B cell (primary cell): ENCODE results near the gene RPS14. TPM values are rescaled to one million over a fixed set of nuclear protein-coding genes. Genes with fewer than 3 reads are reported as not detected.
A peak's percentile ranks its signal among the peaks of the same experiment; 100 is the strongest.

Source experiments
- ATAC-seq: fragments of 200-7000 bp; cut with Tn5 transposase; one replicate; pipeline ENCODE4 v1.10.0; 2021; ENCODE audit warnings: low read depth, mild to moderate bottlenecking, moderate number of reproducible peaks, moderate library complexity
- CTCF ChIA-PET: fragments of 350-600 bp; sonication (Branson Sonifier 250); formaldehyde crosslinking; loops from one replicate; lab custom pipeline; 2021; ENCODE audit warnings: antibody characterized with exemption, inconsistent platforms; lab: Charles Lee
- POLR2A ChIA-PET: fragments of 350-600 bp; sonication (Branson Sonifier 250); formaldehyde crosslinking; loops from one replicate; lab custom pipeline; 2021; ENCODE audit warnings: antibody characterized with exemption; lab: Charles Lee
- DNase-seq: peaks from one replicate; pipeline ENCODE4 v3.0.0; 2013
- H2AFZ ChIP-seq: 2 replicates; pipeline ENCODE4 v1.6.1; 2012; ENCODE audit warnings: mild to moderate bottlenecking, low read depth, low read length; ENCODE audit not compliant: insufficient read depth, poor library complexity, severe bottlenecking
- H3K27ac ChIP-seq, 2 donors: 1 replicate in 1 of 2; 2 replicates in 1 of 2; pipeline ENCODE4 v1.5.1; 2012 to 2013; ENCODE audit warnings: low read length in 2 of 2, mild to moderate bottlenecking in 2 of 2, moderate library complexity in 1 of 2
- H3K27me3 ChIP-seq, 4 experiments: fragments of 200-600 bp in 1 of 4; sonication (generic) in 1 of 4; replicated peaks in 1 of 4; 1 replicate in 2 of 4; 2 replicates in 2 of 4; pipeline versions ENCODE4 v1.6.1 to v1.7.0; 2013 to 2016; ENCODE audit warnings: low read length in 3 of 4, mild to moderate bottlenecking in 2 of 4, mixed read lengths in 1 of 4, moderate library complexity in 1 of 4; ENCODE audit not compliant: insufficient read depth in 4 of 4, control insufficient read depth in 3 of 4; ENCODE audit errors: control extremely low read depth in 1 of 4
- H3K36me3 ChIP-seq, 2 experiments: replicated peaks in 1 of 2; 1 replicate in 1 of 2; 2 replicates in 1 of 2; pipeline versions ENCODE4 v1.6.1 to v1.7.1; 2013; ENCODE audit warnings: low read length in 1 of 2; ENCODE audit not compliant: insufficient read depth in 2 of 2, control insufficient read depth in 1 of 2; ENCODE audit errors: control extremely low read depth in 1 of 2, extremely low read depth in 1 of 2
- H3K4me1 ChIP-seq, 2 donors: fragments of 200-600 bp in 1 of 2; sonication (generic) in 1 of 2; 1 replicate in 1 of 2; 2 replicates in 1 of 2; pipeline versions ENCODE4 v1.5.1 to v1.6.1; 2013 to 2017; ENCODE audit warnings: low read length in 2 of 2; ENCODE audit not compliant: control insufficient read depth in 2 of 2, insufficient read depth in 2 of 2
- H3K4me2 ChIP-seq: replicated peaks from 2 replicates; pipeline ENCODE3; 2012; ENCODE audit warnings: mild to moderate bottlenecking, low read depth, low read length; ENCODE audit not compliant: poor library complexity, severe bottlenecking
- H3K4me3 ChIP-seq, 5 experiments: fragments of 200-600 bp in 1 of 5; sonication (generic) in 1 of 5; 1 replicate in 3 of 5; 2 replicates in 2 of 5; pipeline versions ENCODE4 v1.5.1 to v1.7.0; 2011 to 2016; ENCODE audit warnings: low read length in 4 of 5, mild to moderate bottlenecking in 4 of 5, low read depth in 2 of 5, control low read depth in 1 of 5, moderate library complexity in 1 of 5; ENCODE audit not compliant: insufficient read depth in 1 of 5; ENCODE audit errors: control extremely low read depth in 1 of 5, extremely low read depth in 1 of 5
- H3K79me2 ChIP-seq: fragments of 200-600 bp; sonication (generic); one replicate; pipeline ENCODE4 v1.6.0; 2016; ENCODE audit warnings: low read length; ENCODE audit not compliant: control insufficient read depth, insufficient read depth
- H3K9ac ChIP-seq: fragments of 200-600 bp; sonication (generic); 2 replicates; pipeline ENCODE4 v1.6.1; 2017; ENCODE audit warnings: mild to moderate bottlenecking, low read length, moderate library complexity
- H3K9me3 ChIP-seq, 3 donors: one replicate each; pipeline versions ENCODE4 v1.6.1 to v1.7.1; 2013; ENCODE audit warnings: low read length in 2 of 3; ENCODE audit not compliant: control insufficient read depth in 2 of 3, insufficient read depth in 1 of 3; ENCODE audit errors: control extremely low read depth in 1 of 3
- H4K20me1 ChIP-seq: 2 replicates; pipeline ENCODE4 v1.6.0; 2012; ENCODE audit warnings: mild to moderate bottlenecking, low read length; ENCODE audit not compliant: insufficient read depth, control insufficient read depth, poor library complexity, severe bottlenecking
- H3K27ac Mint-ChIP-seq: one replicate; pipeline ENCODE4 v1.8.0; 2021; ENCODE audit warnings: mixed read lengths
- H3K27me3 Mint-ChIP-seq: one replicate; pipeline ENCODE4 v1.8.0; 2021; ENCODE audit warnings: mixed read lengths
- H3K4me1 Mint-ChIP-seq: one replicate; pipeline ENCODE4 v1.8.0; 2021; ENCODE audit warnings: mixed read lengths
- H3K4me3 Mint-ChIP-seq: one replicate; pipeline ENCODE4 v1.8.0; 2021; ENCODE audit warnings: mixed read lengths
- H3K9me3 Mint-ChIP-seq: one replicate; pipeline ENCODE4 v1.8.0; 2022; ENCODE audit warnings: mixed read lengths; ENCODE audit not compliant: insufficient read depth
- CTCF ChIP-seq: fragments of 200-600 bp; IDR thresholded peaks from one replicate; pipeline ENCODE4 v1.8.0; 2022; ENCODE audit warnings: antibody characterized with exemption, mild to moderate bottlenecking
- EZH2 ChIP-seq: IDR thresholded peaks from 2 replicates; pipeline ENCODE4 v1.6.1; 2012; ENCODE audit warnings: borderline replicate concordance, low read depth, mild to moderate bottlenecking, moderate library complexity, low read length; ENCODE audit not compliant: insufficient read depth, poor library complexity, severe bottlenecking
- WGBS: methylation state at CpG from one replicate; pipeline ENCODE4 v1.1.5; 2013; ENCODE audit warnings: missing lambda C conversion rate; ENCODE audit not compliant: insufficient coverage; 5-methylcytosine and 5-hydroxymethylcytosine counted together
- intact Hi-C: fragments of 100-400 bp; cut with micrococcal nuclease; formaldehyde crosslinking; loops from one replicate; pipeline ENCODE4 v1.10.0; 2022
- polyA plus RNA-seq: library from polyadenylated mRNA; depleted of rRNA; stranded (reverse); fragments of >200 nt; gene quantifications from 2 replicates; pipeline ENCODE4 v1.2.3, GENCODE V29; 2012
- total RNA-seq, 2 donors: library from RNA; stranded (reverse); fragments of 120-200 nt in 1 of 2; gene quantifications; 1 replicate in 1 of 2; 2 replicates in 1 of 2; pipeline versions ENCODE4 v1.2.3 to v1.2.4, GENCODE V29; 2013 to 2022

Gene RPS14
- total and polyA plus RNA-seq, 2 donors (not counting 1 experiment from before 2014, with no cell fraction given) = 3,740 to 6,881 TPM

- intact Hi-C loops = loop anchor here (1.0 kb wide), 2 partner anchors 12 to 38 kb away; no protein-coding TSS in a partner anchor
- peaks cover 87% of the 10 kb centered on the region for H4K20me1 ChIP-seq
- H3K27me3 ChIP-seq = no peaks in the 10 kb centered on the region
- no peak for ATAC-seq
- H3K79me2 ChIP-seq = peaks cover 4% of the 10 kb centered on the region
- DNase-seq = peak; percentile 76
- Mint-ChIP-seq H3K4me1 (peaks cover 46% of the 10 kb centered on the region), H3K27ac (peak overlapping the region; percentile 88), H3K4me3 (no peak overlapping the region), H3K27me3 (no peaks in the 10 kb centered on the region), H3K9me3 (no peaks in the 10 kb centered on the region)
- no peak overlapping the region for H3K9ac ChIP-seq
- H3K27ac ChIP-seq = peak overlapping the region; percentile 14 to 38
- TF ChIP-seq EZH2 (no peak), CTCF (peak; percentile 11)
- CTCF ChIA-PET = interaction anchor here (0.7 to 15.8 kb wide), 20 partner anchors 8 to 669 kb away, joined by 3 to 396 read pairs (median 5); partner anchors contain the start of genes CD74, PPARGC1B and RPS14
- POLR2A ChIA-PET = interaction anchor here (1.3 to 15.5 kb wide), 5 partner anchors 9 to 52 kb away, joined by 4 to 286 read pairs (median 37); partner anchors contain the start of genes CD74 and RPS14
- no peaks in the 10 kb centered on the region for H3K9me3 ChIP-seq
- peaks cover 0 to 81% of the 10 kb centered on the region in 2 experiments for H3K36me3 ChIP-seq
- WGBS = 84% methylated on average over 8 of the region's 13 CpGs
- no peak overlapping the region for H3K4me3 ChIP-seq
- peaks cover 3 to 28% of the 10 kb centered on the region in 2 donors for H3K4me1 ChIP-seq
- no peak overlapping the region for H2AFZ ChIP-seq
- H3K4me2 ChIP-seq = no peak overlapping the region
Observed at GRCh38 chr5:150397782-150398721, 51.5 kb downstream of the RPS14 start.
